ENCODE results near the gene OPN3. TPM values are rescaled to one million over a fixed set of nuclear protein-coding genes. Genes with fewer than 3 reads are reported as not detected.

Gene OPN3
- total and polyA plus RNA-seq, 2 of the 4 experiments (the other 2 are of a cell fraction), result 16.4 to 21.9 TPM

DNA sequence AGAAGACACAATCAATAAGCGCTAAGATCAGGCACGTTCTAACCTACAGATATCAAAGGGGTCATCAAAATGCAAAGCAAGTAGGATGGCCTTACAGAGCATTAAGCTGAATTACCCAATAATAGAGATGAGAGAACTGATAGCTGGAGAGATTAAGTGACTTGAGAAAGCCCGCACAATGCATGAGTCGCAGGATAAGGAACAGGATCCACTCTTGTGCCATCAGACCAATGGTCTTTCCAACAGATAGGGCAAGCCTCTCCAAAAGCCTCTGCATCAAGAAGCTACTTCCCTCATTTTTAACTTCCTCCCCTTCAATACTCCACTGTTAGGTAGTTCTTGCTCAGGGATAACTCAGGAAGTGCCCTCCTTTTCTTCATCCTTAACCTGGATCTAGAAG, 2.6 kb downstream of the OPN3 start (continued):
- no peak for TF ChIP-seq MAFK (IDR thresholded peaks at IDR 0.05; ENCODE audit: low read depth, low read length)

- intact Hi-C loops (cut with micrococcal nuclease), result loop anchor here (2.0 kb wide), 2 partner anchors 24 to 198 kb away; no protein-coding TSS in a partner anchor
- Histone ChIP-seq H3K18ac (ENCODE audit: low read depth, low read length) (peak overlapping the region; percentile 94), H3K27me3 (ENCODE audit: control insufficient read depth, insufficient read depth, low read length) (no peaks in the 10 kb centered on the region), H3K79me1 (ENCODE audit: low read depth in 1 of 2, low read length in 2 of 2) (peaks cover 15 to 35% of the 10 kb centered on the region in 2 experiments), H3K27ac (ENCODE audit: insufficient read depth, low read length) (peak overlapping the region; percentile 81; the same call in 1 of the 2 replicates), H2BK5ac (ENCODE audit: low read depth, low read length, poor library complexity, severe bottlenecking) (peak overlapping the region; percentile 74), H2AFZ (replicated peaks; ENCODE audit: low read length, poor library complexity) (no peak overlapping the region), H2BK15ac (ENCODE audit: low read depth, low read length) (peak overlapping the region; percentile 53; the same call in 1 of the 3 replicates), H2BK20ac (ENCODE audit: low read depth, low read length) (peak overlapping the region; percentile 61), H2BK120ac (ENCODE audit: low read depth, low read length) (peak overlapping the region; percentile 75), H3K4me1 (ENCODE audit: control insufficient read depth, insufficient read depth, low read length) (peaks cover 12% of the 10 kb centered on the region), H4K5ac (ENCODE audit: low read depth, low read length) (peak overlapping the region; percentile 85; the same call in 1 of the 2 replicates), H3K4me3 (ENCODE audit: insufficient read depth, low read depth, low read length) (peak overlapping the region; percentile 27; the same call in 1 of the 2 replicates), H3K4ac (ENCODE audit: low read depth, low read length) (peak overlapping the region; percentile 73), H4K20me1 (ENCODE audit: insufficient read depth, low read length) (0 out of 2 replicates have a peak, but pooled peaks cover 6% of the 10 kb centered on the region), H3K36me3 (ENCODE audit: control insufficient read depth, insufficient read depth, low read length) (peaks cover 2% of the 10 kb centered on the region; the same call in 1 of the 2 replicates), H3K4me2 (ENCODE audit: low read depth, low read length) (peak overlapping the region; percentile 88), H3K9ac (ENCODE audit: low read depth, low read length) (no peak overlapping the region; the same call in 1 of the 2 replicates), H3K9me3 (ENCODE audit: control insufficient read depth, insufficient read depth, low read length) (no peaks in the 10 kb centered on the region), H3K9me1 (ENCODE audit: insufficient read depth, low read length) (peaks cover 11% of the 10 kb centered on the region), H3K56ac (ENCODE audit: extremely low read depth, insufficient read depth, low read length) (no peak overlapping the region; the same call in 1 of the 2 replicates), H3K14ac (replicated peaks; ENCODE audit: low read depth, low read length) (0 out of 2 replicates have a peak overlapping the region, but pooled peaks have one; percentile 53), H4K8ac (ENCODE audit: low read depth in 2 of 2, low read length in 2 of 2) (peak overlapping the region in 1 of 2 experiments; percentile 49; a peak in 1 of 4 replicates), H2AK5ac (ENCODE audit: low read depth, low read length) (peak overlapping the region; percentile 76; the same call in 1 of the 2 replicates), H2AK9ac (replicated peaks; ENCODE audit: low read depth, low read length, poor library complexity) (peak overlapping the region; percentile 38), H4K91ac (ENCODE audit: insufficient read depth, low read depth, low read length) (peak overlapping the region; percentile 67), H3K23ac (ENCODE audit: low read depth, low read length) (peak overlapping the region; percentile 44; the same call in 1 of the 2 replicates)
- ChIA-PET POLR2A (ENCODE audit: unreplicated experiment) (no interaction called here), CTCF (interaction anchor here (0.8 to 1.3 kb wide), 2 partner anchors 26 to 360 kb away, joined by 3 to 4 read pairs; no protein-coding TSS in a partner anchor)
- in situ Hi-C loops (cut with MboI; ENCODE audit: low sequenced_read_pairs), result no loop called here
- dilution Hi-C loops (cut with HindIII; ENCODE audit: low sequenced_read_pairs, unreplicated experiment), result no loop called here
- no peak for TF ChIP-seq MAZ (IDR thresholded peaks at IDR 0.05; ENCODE audit: borderline replicate concordance, low read depth, low read length)
- TF ChIP-seq CHD1 (IDR thresholded peaks at IDR 0.05; ENCODE audit: low read depth, low read length), result no peak
- no peak for TF ChIP-seq FOS (IDR thresholded peaks at IDR 0.05; ENCODE audit: low read depth, low read length)
- no peak for TF ChIP-seq NFE2L2 (IDR thresholded peaks at IDR 0.05; ENCODE audit: low read depth, low read length)
- TF ChIP-seq BHLHE40 (IDR thresholded peaks at IDR 0.05; ENCODE audit: low read depth, low read length), result no peak
- no peak for TF ChIP-seq MXI1 (IDR thresholded peaks at IDR 0.05; ENCODE audit: borderline replicate concordance, low read depth, low read length)
- TF ChIP-seq USF2 (IDR thresholded peaks at IDR 0.05; ENCODE audit: low read depth, low read length), result no peak
- no peak for TF ChIP-seq MAFK (IDR thresholded peaks at IDR 0.05; ENCODE audit: low read depth, low read length)
- no peak for TF ChIP-seq RCOR1 (IDR thresholded peaks at IDR 0.05; ENCODE audit: insufficient replicate concordance, low read length)
- TF ChIP-seq CEBPB (IDR thresholded peaks at IDR 0.05; ENCODE audit: low read depth, low read length), result no peak
- TF ChIP-seq RFX5 (IDR thresholded peaks at IDR 0.05; ENCODE audit: low read depth, low read length), result no peak
- no peak for TF ChIP-seq RAD21 (IDR thresholded peaks at IDR 0.05; ENCODE audit: low read length)
- TF ChIP-seq ELK1 (IDR thresholded peaks at IDR 0.05; ENCODE audit: borderline replicate concordance, low read depth, low read length), result no peak
- no peak for ATAC-seq (ENCODE audit: low read depth)
- peak; percentile 25 for DNase-seq
- no TSS peak for BruUV-seq (replicated peaks)
Observed at GRCh38 chr1:241637046-241637590, 3.1 kb downstream of the OPN3 start.

All from IMR-90 (cell line).